PC-9 (cell line): ENCODE results near the gene MACROD2.

ENCODE experiments used
- CTCF ChIP-seq: fragments of 200-600 bp; sonication (generic); conservative IDR thresholded peaks from 2 replicates; pipeline ENCODE4 v1.6.1; 2017; ENCODE audit warnings: mixed run types, antibody characterized with exemption, mild to moderate bottlenecking, moderate library complexity
- EZH2 ChIP-seq: fragments of 200-600 bp; sonication (generic); IDR thresholded peaks from 2 replicates; pipeline ENCODE4 v1.8.0; 2017; ENCODE audit warnings: antibody characterized with exemption, low read depth

GRCh38 chr20:14488756-14489479 is 493.6 kb downstream of the MACROD2 start:
- no peak for TF ChIP-seq CTCF
- TF ChIP-seq EZH2: no peak
